ENCODE results near the gene RNF181.

DNA sequence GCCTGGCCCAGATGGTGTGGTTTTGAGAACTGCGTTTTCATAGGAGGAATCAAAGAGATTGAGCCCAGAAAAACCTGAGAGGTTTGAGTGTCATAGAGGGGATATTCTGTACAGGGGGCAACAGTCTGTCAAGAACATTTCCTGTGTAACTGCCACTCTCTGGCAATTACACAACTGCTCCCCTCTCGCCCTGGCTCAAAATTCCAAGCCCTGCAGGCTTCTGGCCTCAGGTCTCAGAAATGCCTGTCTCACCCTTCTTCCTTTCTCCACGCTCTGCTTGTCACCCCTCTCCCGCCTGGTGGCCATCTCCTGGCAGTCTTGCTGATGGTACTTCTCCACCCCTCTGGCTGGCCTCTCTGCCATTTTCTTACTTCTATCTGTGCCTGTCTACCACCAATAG, 7.3 kb upstream of the RNF181 start:
- TF ChIP-seq, protein P1, sequence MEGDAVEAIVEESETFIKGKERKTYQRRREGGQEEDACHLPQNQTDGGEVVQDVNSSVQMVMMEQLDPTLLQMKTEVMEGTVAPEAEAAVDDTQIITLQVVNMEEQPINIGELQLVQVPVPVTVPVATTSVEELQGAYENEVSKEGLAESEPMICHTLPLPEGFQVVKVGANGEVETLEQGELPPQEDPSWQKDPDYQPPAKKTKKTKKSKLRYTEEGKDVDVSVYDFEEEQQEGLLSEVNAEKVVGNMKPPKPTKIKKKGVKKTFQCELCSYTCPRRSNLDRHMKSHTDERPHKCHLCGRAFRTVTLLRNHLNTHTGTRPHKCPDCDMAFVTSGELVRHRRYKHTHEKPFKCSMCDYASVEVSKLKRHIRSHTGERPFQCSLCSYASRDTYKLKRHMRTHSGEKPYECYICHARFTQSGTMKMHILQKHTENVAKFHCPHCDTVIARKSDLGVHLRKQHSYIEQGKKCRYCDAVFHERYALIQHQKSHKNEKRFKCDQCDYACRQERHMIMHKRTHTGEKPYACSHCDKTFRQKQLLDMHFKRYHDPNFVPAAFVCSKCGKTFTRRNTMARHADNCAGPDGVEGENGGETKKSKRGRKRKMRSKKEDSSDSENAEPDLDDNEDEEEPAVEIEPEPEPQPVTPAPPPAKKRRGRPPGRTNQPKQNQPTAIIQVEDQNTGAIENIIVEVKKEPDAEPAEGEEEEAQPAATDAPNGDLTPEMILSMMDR (IDR thresholded peaks at IDR 0.05): no peak
- no peak for TF ChIP-seq POLR2A (IDR thresholded peaks at IDR 0.05)

Data from suprapubic skin (tissue), 3 donors.